Keratinocyte (primary cell): Measurements from ENCODE around the gene PRKCH.

Experiments
- CTCF ChIP-seq, 3 experiments: IDR thresholded peaks in 1 of 3; conservative IDR thresholded peaks in 1 of 3; optimal IDR thresholded peaks in 1 of 3; 2 replicates in 2 of 3; 3 replicates in 1 of 3; pipeline versions ENCODE3 to v1.5.1; 2011; ENCODE audit warnings: low read length in 3 of 3, mild to moderate bottlenecking in 3 of 3, moderate library complexity in 2 of 3, control low read depth in 1 of 3, inconsistent platforms in 1 of 3; ENCODE audit not compliant: insufficient read depth in 2 of 3; ENCODE audit errors: extremely low read depth in 1 of 3
- EZH2 ChIP-seq: IDR thresholded peaks from one replicate; pipeline ENCODE4 v1.6.1; 2012; ENCODE audit warnings: inconsistent platforms, mild to moderate bottlenecking, low read length, moderate library complexity

- TF ChIP-seq CTCF (optimal IDR thresholded peaks at IDR 0.05 in 1 of 3, IDR thresholded peaks at IDR 0.05 in 1 of 3, conservative IDR thresholded peaks at IDR 0.05 in 1 of 3; ENCODE audit: extremely low read depth in 1 of 3, insufficient read depth in 2 of 3, low read length in 3 of 3) (no peak), EZH2 (no peak)
Measured at GRCh38 chr14:61326146-61326545, 4.8 kb downstream of the PRKCH start.
